NCI-H748 (cell line): ENCODE results near the gene F2R.

Experiments
- DNase-seq: peaks from one replicate; lab custom pipeline; 2025; ENCODE audit not compliant: unreplicated experiment; lab: John Stamatoyannopoulos, UW

F2R gene

DNA sequence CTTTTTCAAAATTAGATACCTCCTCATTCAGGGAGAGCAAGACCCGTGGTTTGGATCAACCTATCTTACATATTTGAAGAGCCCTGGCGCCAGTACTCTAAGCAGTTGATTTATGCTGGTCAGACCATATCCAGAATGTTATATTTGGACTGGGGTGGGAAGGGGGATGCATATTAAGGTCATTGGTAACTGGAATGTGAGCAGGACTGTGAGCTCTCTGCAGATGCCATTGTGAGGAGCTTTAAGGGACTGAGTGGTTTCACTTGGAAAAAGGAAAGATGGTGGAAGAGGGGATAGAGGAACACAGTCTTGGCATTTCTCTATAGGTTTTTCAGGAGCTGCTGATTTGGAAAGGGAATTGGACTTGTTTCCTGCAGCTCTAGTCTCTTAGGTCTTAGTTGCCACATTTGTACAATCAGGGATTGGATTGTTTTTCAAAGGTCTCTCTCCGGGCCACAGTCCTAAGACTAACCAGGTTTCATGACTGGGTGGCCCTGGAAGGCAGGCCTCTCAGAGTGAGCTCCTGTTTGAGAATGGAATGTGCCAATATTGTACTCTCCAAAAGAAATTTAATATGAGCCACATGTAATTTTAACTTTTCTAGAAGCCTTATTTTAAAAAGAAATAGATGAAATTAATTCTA is 25.8 kb upstream of the F2R start:
- no peak for DNase-seq

GRCh38 chr5:76690704-76691466 is 25.0 kb upstream of the F2R start:
- peak; percentile 19 for DNase-seq

GRCh38 chr5:76691467-76692273 is 24.3 kb upstream of the F2R start:
- no peak for DNase-seq

GRCh38 chr5:76692274-76692540 is 23.7 kb upstream of the F2R start:
- DNase-seq, result no peak

GRCh38 chr5:76692651-76693050 is 23.3 kb upstream of the F2R start:
- DNase-seq, result no peak

GRCh38 chr5:76693141-76693540 is 22.8 kb upstream of the F2R start:
- no peak for DNase-seq

GRCh38 chr5:76694317-76694716 is 21.6 kb upstream of the F2R start:
- no peak for DNase-seq

GRCh38 chr5:76695346-76695745 is 20.6 kb upstream of the F2R start:
- no peak for DNase-seq

DNA sequence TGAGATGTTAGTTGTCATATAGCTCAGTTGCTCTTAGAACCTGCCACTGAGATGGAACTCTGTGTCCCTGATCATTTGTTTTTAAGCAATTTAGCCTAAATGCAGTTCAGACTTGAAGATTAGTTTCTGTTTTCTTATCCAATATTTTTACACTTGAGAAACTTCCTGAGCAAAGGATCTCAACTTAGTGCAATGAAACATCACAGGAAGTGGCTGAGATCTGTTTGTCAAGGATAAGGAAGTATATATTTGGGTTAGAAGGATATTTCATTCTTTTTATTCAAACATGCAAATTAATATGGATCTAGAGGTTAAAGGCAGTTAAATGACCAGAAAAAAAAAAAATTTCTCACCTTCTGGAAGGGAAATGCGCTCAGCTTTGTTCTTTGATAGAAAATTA is 19.7 kb upstream of the F2R start:
- DNase-seq, result no peak

DNA sequence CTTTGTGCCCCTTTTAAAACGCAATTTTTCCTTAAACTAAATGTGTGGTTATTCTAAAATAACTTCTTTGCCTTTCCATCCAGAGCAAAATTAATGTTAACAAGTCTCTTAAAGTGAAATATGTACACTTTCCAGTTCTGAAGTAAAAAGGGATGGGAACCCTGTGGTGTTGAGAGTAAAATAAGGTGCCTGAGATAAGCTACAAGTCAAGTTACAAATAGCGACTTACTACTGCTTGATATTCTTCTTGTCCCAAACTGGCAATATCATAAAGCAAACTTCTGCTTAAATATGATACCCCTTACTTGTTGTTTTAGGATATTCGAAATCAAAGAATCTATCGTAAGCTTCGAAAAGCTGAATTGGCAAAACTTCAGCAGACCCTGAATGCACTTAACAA is 18.3 kb upstream of the F2R start:
- DNase-seq, result no peak

DNA sequence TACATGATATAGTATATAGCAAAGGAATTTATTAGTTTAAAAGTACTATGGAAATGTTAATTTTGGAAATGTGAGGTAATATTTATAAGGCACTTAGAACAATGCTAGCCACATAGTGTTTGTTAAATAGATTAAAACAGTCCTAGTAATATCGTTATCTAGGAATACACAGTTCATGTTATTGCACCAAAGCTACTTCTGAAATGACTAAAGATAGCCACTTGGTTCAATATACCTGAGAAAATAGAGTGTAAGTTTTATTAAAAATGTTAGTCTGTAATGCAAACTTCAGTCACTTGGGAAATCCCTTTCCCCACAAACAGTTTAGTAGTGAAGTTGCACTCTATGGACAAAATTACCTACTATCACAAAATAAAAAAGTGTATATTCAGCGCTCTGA is 15.4 kb upstream of the F2R start:
- DNase-seq, result no peak

- DNase-seq, result no peak
Observed at GRCh38 chr5:76701298-76701697, 14.6 kb upstream of the F2R start.

- DNase-seq, result no peak
Observed at GRCh38 chr5:76703707-76704106, 12.2 kb upstream of the F2R start.

GRCh38 chr5:76704131-76704663 is 11.7 kb upstream of the F2R start:
- DNase-seq, result no peak

- DNase-seq, result no peak
Observed at GRCh38 chr5:76705574-76705973, 10.4 kb upstream of the F2R start.

- DNase-seq, result no peak
Observed at GRCh38 chr5:76709762-76710161, 6.2 kb upstream of the F2R start.

DNA sequence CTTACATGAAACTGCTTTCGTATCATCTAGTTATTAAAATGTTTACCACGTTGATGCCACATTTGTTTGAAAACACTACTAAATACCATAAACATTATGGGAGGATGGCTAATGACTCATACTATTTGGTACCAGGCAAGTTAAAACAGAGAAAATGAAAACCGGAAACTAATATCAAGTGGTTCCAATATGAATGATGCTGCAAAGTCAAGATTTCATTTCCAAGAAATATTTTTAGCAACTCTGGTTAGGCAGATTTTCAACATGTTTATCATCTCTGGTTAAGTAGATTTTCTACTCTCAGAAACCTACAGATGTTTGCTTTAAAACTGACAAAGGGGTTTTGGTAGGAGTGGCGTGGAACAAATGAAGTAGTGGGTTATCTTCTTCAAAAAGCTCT is 4.9 kb upstream of the F2R start:
- no peak for DNase-seq

DNA sequence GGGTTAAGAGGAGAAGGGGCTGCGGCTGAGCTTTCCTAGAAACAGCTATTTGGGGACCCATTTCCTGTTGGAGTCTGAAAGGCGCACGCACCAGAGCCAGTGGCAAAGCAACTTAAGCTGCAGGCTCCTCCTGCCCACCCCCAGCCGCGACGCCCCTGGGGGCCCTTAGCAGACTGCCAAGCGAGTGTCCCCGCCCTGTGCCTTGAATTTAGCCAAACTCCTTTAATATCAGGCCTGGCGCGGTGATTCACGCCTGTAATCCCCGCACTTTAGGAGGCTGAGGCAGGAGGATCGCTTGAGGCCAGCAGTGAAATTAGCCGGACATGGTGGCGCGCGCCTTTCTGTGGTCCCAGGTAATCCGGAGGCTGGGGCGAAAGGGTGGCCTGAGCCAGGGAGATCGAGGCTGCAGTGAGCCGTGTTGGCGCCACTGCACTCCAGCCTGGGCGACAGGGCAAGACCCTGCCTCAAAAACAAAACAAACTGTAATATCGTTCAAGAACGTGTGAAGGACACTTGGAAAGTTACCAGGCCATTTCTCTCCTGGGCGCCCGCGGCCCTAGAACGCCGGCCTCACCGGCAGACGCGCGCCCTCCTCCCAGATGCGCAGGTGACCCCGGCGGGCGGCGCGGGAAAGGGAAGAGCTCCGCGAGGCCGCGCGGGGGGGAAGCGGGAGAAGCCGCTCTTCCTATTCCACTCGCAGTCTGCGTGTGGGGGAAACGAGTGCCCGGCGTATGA is 1.0 kb upstream of the F2R start:
- DNase-seq, result peak; percentile 69

- no peak for DNase-seq
Observed at GRCh38 chr5:76715486-76715735, 515 bp upstream of the F2R start.

DNA sequence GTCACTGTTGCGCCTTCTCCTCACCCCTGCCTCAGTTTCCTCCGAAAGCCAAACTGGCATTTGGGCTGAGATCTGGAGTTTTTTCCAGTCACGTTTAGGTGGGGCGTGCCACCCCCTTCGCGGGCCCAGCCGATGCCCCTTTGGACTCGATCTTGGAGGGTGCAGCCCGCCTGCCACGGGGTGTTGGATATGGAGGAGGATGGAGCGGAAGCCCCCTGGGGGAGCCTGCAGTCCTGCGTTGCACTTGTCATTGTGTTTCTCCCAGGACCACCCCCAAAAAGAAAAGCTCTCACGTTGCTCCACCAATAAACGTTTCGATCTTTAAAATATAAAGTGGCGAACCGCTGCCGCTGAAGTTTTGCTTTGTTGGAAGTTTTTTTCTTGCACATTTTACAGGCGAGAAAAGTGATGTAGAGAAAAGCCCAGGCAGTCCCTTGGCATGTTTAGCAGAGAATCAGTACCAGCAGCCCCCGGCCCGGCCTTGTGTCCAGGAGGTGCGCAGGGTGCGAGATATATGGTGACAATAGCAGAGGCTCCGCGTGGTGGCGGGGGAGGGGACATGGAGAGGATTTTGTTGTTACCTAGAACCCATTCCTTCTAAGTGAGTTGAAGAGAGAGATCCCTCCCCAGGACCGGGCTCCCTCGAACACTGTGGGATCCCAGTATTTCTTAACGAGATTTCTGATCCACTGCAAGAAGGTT is 681 bp downstream of the F2R start:
- peak; percentile 34 for DNase-seq
